ENCODE data around the gene FANK1.
"Not testable (repeated sequence)": the region's sequence is repeated elsewhere in the genome, so short reads cannot be mapped to it uniquely, and the experiment has no call there.

The FANK1 gene

DNA sequence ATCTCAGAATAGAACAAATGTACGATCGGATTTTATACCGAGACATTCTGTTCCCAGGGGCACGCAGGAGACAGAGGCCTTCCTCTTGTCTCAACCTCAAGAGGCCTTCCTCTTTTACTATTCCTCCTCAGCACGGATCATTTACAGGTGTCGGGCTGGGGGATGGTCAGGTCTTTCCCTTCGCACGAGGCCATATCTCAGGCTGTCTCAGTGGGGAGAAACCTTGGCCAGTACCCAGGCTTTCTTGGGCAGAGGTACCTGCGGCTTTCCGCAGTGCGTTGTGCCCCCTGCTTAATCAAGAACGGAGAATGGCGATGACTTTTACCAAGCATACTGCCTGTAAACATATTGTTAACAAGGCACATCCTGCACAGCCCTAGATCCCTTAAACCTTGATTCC, 44.2 kb downstream of the FANK1 start:
- Histone ChIP-seq H3K4me1 (ENCODE audit: insufficient read depth, low read length) (no peaks in the 10 kb centered on the region), H3K9ac (ENCODE audit: low read depth, low read length) (no peak overlapping the region), H3K27ac (ENCODE audit: low read depth, low read length) (no peak overlapping the region), H3K36me3 (ENCODE audit: insufficient read depth, low read length) (no peaks in the 10 kb centered on the region), H3K9me3 (ENCODE audit: insufficient read depth, low read depth, low read length) (peaks cover 19% of the 10 kb centered on the region), H3K27me3 (ENCODE audit: insufficient read depth, low read length) (no peaks in the 10 kb centered on the region), H3K4me3 (ENCODE audit: low read length) (no peak overlapping the region)
- WGBS: 89% methylated on average over 13 of the region's 13 CpGs

DNA sequence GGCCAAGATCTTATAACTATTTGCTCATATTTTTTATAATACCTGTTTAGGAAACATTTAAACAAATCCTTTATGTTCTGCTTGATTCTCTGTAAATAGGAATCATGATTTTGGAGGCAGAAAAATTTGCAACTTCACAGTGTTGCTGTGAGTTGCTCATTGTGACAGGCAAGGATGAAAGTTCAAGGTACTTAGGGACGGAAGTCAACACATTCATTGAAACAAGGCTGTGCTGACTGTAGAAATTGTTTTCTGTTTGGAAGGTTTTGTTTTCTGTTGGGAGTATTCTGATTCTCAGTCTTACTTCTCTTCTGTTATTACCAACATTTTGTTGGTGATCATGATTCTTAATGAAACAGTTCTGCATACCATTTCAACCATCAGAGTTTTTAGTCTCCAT, 54.9 kb downstream of the FANK1 start:
- Histone ChIP-seq H3K4me3 (ENCODE audit: low read length) (no peak overlapping the region), H3K9ac (ENCODE audit: low read depth, low read length) (no peak overlapping the region), H3K4me1 (ENCODE audit: insufficient read depth, low read length) (no peaks in the 10 kb centered on the region), H3K9me3 (ENCODE audit: insufficient read depth, low read depth, low read length) (peaks cover 31% of the 10 kb centered on the region), H3K36me3 (ENCODE audit: insufficient read depth, low read length) (no peaks in the 10 kb centered on the region), H3K27ac (ENCODE audit: low read depth, low read length) (no peak overlapping the region), H3K27me3 (ENCODE audit: insufficient read depth, low read length) (no peaks in the 10 kb centered on the region)
- 78% methylated on average over 1 of the region's 1 CpG for WGBS

DNA sequence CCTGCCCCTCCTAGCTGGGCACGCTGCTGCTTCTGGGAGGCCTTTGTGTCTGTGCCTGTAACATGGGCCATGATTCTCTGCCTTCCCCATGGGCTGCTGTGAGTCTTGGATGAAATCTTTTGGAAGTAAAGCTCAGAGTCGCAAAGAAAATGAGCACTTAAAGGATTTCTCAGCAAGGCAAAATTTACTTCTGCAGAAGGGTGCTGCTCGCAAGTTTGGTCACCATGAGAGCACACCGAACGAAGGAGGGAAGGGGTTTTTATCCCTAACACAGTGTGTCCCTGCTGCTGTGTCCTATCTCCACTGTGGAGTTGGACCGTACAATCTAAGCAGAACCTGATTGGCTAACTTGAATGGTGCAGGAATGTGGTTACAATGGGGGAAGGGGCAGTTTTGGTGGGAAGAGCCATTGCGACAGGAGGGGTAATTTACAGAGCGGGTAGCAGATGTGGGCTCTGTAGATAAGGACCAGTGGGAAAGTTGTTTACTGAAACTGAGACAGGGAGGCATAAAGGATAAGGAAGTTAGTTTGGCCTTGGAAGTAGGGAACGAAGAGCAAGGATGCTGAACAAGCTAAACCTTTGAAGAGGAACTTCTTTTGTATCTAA, 57.5 kb downstream of the FANK1 start:
- Histone ChIP-seq H3K27me3 (ENCODE audit: insufficient read depth, low read length) (no peaks in the 10 kb centered on the region), H3K9ac (ENCODE audit: low read depth, low read length) (no peak overlapping the region), H3K36me3 (ENCODE audit: insufficient read depth, low read length) (no peaks in the 10 kb centered on the region), H3K27ac (ENCODE audit: low read depth, low read length) (no peak overlapping the region), H3K4me3 (ENCODE audit: low read length) (no peak overlapping the region), H3K9me3 (ENCODE audit: insufficient read depth, low read depth, low read length) (peaks cover 31% of the 10 kb centered on the region), H3K4me1 (ENCODE audit: insufficient read depth, low read length) (no peaks in the 10 kb centered on the region)
- 94% methylated on average over 9 of the region's 9 CpGs for WGBS

DNA sequence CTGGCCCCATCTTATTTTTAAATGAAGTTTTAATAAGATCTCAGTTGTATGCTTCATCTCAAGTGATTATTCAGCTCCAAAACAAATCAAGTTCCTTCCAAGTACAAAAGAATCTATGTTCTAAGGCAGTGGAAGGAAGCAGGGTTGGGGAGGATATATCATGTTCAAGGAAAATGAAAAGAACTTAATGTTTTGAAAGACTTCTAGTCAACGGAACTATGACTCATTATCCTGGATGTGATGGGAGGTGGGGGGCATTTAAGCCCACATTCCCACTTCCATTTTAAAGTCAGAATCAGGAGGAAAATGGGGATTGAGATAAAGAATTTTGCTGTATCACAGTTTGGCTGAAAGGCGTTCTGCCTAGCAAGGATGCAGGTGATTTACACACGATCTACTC, 59.4 kb downstream of the FANK1 start:
- Histone ChIP-seq H3K4me1 (ENCODE audit: insufficient read depth, low read length) (no peaks in the 10 kb centered on the region), H3K36me3 (ENCODE audit: insufficient read depth, low read length) (no peaks in the 10 kb centered on the region), H3K27ac (ENCODE audit: low read depth, low read length) (no peak overlapping the region), H3K9me3 (ENCODE audit: insufficient read depth, low read depth, low read length) (peaks cover 31% of the 10 kb centered on the region), H3K4me3 (ENCODE audit: low read length) (no peak overlapping the region), H3K27me3 (ENCODE audit: insufficient read depth, low read length) (no peaks in the 10 kb centered on the region), H3K9ac (ENCODE audit: low read depth, low read length) (no peak overlapping the region)
- WGBS: 100% methylated on average over 2 of the region's 3 CpGs

DNA sequence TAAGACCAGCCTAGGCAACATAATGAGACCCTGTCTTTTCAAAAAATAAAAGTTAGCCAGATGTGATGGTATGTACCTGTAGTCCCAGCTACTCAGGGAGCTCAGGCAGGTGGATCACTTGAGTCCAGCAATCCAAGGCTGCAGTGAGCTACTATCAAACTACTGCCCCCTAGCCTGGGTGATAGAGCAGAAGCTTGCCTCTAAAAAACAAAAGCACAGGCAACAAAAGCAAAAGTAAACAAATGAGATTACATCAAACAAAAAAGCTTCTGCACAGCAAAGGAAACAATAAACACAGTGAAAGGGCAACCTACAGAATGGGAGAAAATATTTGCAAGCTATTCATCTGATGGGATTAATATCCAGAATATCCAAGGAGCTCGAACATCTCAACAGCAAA, 65.4 kb downstream of the FANK1 start:
- Histone ChIP-seq H3K27me3 (ENCODE audit: insufficient read depth, low read length) (no peaks in the 10 kb centered on the region), H3K4me1 (ENCODE audit: insufficient read depth, low read length) (no peaks in the 10 kb centered on the region), H3K9ac (ENCODE audit: low read depth, low read length) (no peak overlapping the region), H3K4me3 (ENCODE audit: low read length) (no peak overlapping the region), H3K36me3 (ENCODE audit: insufficient read depth, low read length) (no peaks in the 10 kb centered on the region), H3K27ac (ENCODE audit: low read depth, low read length) (no peak overlapping the region), H3K9me3 (ENCODE audit: insufficient read depth, low read depth, low read length) (no peaks in the 10 kb centered on the region)
- 96% methylated on average over 1 of the region's 1 CpG for WGBS

DNA sequence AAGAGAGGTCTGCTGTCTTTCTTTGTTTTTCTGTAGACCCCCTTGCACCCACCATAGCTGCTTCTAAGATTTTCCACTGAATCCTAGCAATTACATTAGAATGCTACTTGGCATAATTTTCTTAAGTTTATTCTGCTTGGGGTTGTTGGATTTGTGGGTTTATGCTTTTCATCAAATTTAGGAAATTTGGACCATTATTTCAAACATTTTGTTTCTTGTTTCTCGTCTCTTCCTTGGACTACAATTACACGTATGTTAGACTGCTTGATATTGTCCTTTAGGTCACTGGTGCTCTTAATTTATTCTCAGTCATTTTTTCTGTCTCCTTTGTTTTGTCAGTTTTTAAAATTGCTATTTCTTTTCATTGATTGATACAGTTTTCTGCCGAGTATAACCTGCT, 65.8 kb downstream of the FANK1 start:
- Histone ChIP-seq H3K27ac (ENCODE audit: low read depth, low read length) (no peak overlapping the region), H3K9me3 (ENCODE audit: insufficient read depth, low read depth, low read length) (no peaks in the 10 kb centered on the region), H3K9ac (ENCODE audit: low read depth, low read length) (no peak overlapping the region), H3K4me3 (ENCODE audit: low read length) (no peak overlapping the region), H3K27me3 (ENCODE audit: insufficient read depth, low read length) (no peaks in the 10 kb centered on the region), H3K36me3 (ENCODE audit: insufficient read depth, low read length) (no peaks in the 10 kb centered on the region), H3K4me1 (ENCODE audit: insufficient read depth, low read length) (no peaks in the 10 kb centered on the region)
- 95% methylated on average over 2 of the region's 3 CpGs for WGBS

DNA sequence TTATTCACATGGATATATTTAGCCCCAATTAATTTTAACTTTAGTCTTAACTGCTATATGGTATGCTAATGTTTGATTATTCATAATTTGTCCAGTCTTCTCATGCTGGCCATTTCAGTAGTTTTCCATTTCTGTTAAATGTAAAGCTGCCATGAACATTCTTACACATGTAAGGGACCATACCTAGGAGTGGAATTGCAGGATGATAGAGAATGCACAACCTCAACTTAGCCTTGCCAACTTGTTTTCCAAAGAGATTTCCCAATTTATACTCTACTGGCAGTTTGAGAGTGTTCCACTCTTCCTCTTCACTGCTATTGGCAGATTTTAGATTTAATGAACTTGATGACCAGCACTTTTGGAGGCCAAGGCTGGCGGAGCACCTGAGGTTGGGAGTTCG, 68.2 kb downstream of the FANK1 start:
- H3K9me3 ChIP-seq (ENCODE audit: insufficient read depth, low read depth, low read length): peaks cover 5% of the 10 kb centered on the region; the same call in 1 of the 2 replicates
- 100% methylated on average over 2 of the region's 2 CpGs for WGBS
- no peaks in the 10 kb centered on the region for H3K4me1 ChIP-seq (ENCODE audit: insufficient read depth, low read length)
- no peak overlapping the region for H3K4me3 ChIP-seq (ENCODE audit: low read length)
- no peak overlapping the region for H3K27ac ChIP-seq (ENCODE audit: low read depth, low read length)
- H3K9ac ChIP-seq (ENCODE audit: low read depth, low read length): no peak overlapping the region
- no peaks in the 10 kb centered on the region for H3K36me3 ChIP-seq (ENCODE audit: insufficient read depth, low read length)
- no peaks in the 10 kb centered on the region for H3K27me3 ChIP-seq (ENCODE audit: insufficient read depth, low read length)

DNA sequence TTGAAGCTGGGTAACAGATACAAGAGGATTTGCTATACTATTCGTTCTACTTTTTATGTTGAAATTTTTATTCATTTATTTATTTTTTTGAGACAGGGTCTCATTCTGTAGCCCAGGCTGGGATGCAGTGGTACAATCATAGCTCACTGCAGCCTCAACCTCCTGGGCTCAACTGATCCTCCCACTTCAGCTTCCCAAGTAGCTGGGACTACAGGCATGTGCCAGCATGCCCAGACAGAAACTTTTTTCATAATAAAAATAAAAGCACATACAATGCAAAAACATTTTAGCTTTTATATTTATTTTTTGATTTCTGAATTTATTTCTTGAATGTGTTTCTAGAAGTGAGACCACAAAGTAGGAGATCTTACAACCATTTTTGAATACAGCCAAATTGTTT, 71.2 kb downstream of the FANK1 start:
- H3K9me3 ChIP-seq (ENCODE audit: insufficient read depth, low read depth, low read length): peaks cover 5% of the 10 kb centered on the region; the same call in 1 of the 2 replicates
- no peaks in the 10 kb centered on the region for H3K36me3 ChIP-seq (ENCODE audit: insufficient read depth, low read length)
- no peak overlapping the region for H3K9ac ChIP-seq (ENCODE audit: low read depth, low read length)
- no CpG with 5 or more reads among the region's 1 CpG for WGBS
- H3K27me3 ChIP-seq (ENCODE audit: insufficient read depth, low read length): no peaks in the 10 kb centered on the region
- H3K27ac ChIP-seq (ENCODE audit: low read depth, low read length): no peak overlapping the region
- H3K4me1 ChIP-seq (ENCODE audit: insufficient read depth, low read length): no peaks in the 10 kb centered on the region
- H3K4me3 ChIP-seq (ENCODE audit: low read length): no peak overlapping the region

DNA sequence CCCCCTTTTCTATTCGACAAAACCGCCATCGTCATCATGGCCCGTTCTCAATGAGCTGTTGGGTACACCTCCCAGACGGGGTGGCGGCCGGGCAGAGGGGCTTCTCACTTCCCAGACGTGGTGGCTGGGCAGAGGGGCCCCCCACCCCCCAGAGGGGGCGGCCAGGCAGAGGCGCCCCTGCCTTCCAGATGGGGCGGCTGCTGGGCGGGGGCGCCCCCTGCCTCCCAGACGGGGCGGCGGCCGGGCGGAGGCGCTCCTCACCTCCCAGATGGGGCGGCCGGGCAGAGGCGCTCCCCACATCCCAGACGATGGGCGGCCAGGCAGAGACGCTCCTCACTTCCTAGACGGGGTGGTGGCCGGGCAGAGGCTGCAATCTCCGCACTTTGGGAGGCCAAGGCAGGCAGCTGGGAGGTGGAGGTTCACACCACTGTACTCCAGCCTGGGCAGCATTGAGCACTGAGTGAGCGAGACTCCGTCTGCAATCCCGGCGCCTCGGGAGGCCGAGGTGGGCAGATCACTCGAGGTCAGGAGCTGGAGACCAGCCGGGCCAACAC, 73.8 kb downstream of the FANK1 start:
- H3K27ac ChIP-seq (ENCODE audit: low read depth, low read length); H3K36me3 ChIP-seq (ENCODE audit: insufficient read depth, low read length); H3K27me3 ChIP-seq (ENCODE audit: insufficient read depth, low read length); H3K4me3 ChIP-seq (ENCODE audit: low read length); H3K9me3 ChIP-seq (ENCODE audit: insufficient read depth, low read depth, low read length); H3K9ac ChIP-seq (ENCODE audit: low read depth, low read length); H3K4me1 ChIP-seq (ENCODE audit: insufficient read depth, low read length): not testable (repeated sequence)
- 95% methylated on average over 36 of the region's 36 CpGs for WGBS

DNA sequence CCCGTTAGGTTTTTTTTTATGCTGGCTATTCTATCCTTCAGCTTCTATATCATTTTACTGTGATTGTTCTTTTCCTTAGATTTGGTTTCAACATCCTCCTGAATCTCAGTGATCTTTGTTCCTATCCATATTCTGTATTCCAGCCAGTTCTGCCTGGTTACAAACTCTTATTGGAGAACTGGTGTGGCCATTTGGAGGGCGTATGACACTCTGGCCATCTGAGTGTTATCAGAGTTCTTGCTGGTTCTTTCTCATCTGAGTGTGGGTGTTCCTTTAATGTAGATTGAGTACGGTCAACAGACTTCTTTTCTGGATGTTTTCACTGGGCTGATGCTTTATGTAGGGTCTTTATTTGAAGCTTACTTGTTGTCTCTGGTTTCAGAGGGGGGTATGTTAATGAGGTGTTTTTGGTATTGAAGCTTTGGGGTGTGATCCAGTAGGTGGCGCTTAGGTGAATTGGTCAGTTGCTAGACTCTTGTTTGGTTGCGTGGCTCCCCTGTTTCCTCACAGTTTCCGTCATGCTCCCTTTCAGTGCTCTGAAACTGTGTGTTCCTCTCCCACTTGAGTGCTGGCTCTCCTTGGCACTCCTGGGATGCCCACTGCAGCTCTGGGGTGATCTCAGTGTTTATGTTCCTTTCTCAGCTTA, 80.7 kb downstream of the FANK1 start:
- no peaks in the 10 kb centered on the region for H3K36me3 ChIP-seq (ENCODE audit: insufficient read depth, low read length)
- no peaks in the 10 kb centered on the region; the same call in 1 of the 2 replicates for H3K4me1 ChIP-seq (ENCODE audit: insufficient read depth, low read length)
- no peaks in the 10 kb centered on the region for H3K27me3 ChIP-seq (ENCODE audit: insufficient read depth, low read length)
- H3K4me3 ChIP-seq (ENCODE audit: low read length): no peak overlapping the region
- H3K9ac ChIP-seq (ENCODE audit: low read depth, low read length): no peak overlapping the region
- 86% methylated on average over 6 of the region's 6 CpGs for WGBS
- H3K9me3 ChIP-seq (ENCODE audit: insufficient read depth, low read depth, low read length): no peaks in the 10 kb centered on the region
- no peak overlapping the region for H3K27ac ChIP-seq (ENCODE audit: low read depth, low read length)

DNA sequence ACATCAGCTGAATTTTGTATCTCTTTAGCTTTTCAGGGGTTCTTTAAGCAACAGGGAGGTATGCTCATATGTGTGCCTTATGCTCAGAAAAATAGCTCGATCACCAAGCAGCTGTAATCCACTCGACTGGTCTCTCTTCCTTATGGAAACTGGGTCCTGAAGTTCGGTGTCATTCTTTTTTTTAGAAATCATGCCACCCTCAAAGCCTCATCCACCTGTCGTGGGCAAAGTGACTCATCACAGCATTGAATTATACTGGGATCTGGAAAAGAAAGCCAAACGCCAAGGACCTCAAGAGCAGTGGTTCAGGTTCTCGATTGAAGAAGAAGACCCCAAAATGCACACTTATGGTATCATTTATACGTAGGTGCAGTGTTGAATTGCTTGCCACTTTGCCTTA, 83.6 kb downstream of the FANK1 start:
- Histone ChIP-seq H3K27me3 (ENCODE audit: insufficient read depth, low read length) (no peaks in the 10 kb centered on the region), H3K4me3 (ENCODE audit: low read length) (no peak overlapping the region), H3K27ac (ENCODE audit: low read depth, low read length) (no peak overlapping the region), H3K9ac (ENCODE audit: low read depth, low read length) (no peak overlapping the region), H3K4me1 (ENCODE audit: insufficient read depth, low read length) (peaks cover 8% of the 10 kb centered on the region; the same call in 1 of the 2 replicates), H3K36me3 (ENCODE audit: insufficient read depth, low read length) (no peaks in the 10 kb centered on the region), H3K9me3 (ENCODE audit: insufficient read depth, low read depth, low read length) (no peaks in the 10 kb centered on the region)
- WGBS: 94% methylated on average over 7 of the region's 7 CpGs

Measured in HUES64 (cell line).